BE2C (cell line): Measurements from ENCODE around the gene RTF2.

Experiments
- DNase-seq: peaks from one replicate; pipeline ENCODE4 v3.0.0-alpha.2; 2020
- H3K27me3 ChIP-seq: fragments of 250-450 bp; sonication (Bioruptor Pico); 2 replicates; pipeline ENCODE4 v1.5.1; 2020; ENCODE audit warnings: mild to moderate bottlenecking
- H3K36me3 ChIP-seq: fragments of 250-450 bp; sonication (Bioruptor Pico); 2 replicates; pipeline ENCODE4 v1.5.1; 2020; ENCODE audit warnings: mild to moderate bottlenecking
- H3K4me1 ChIP-seq: fragments of 250-450 bp; sonication (Bioruptor Pico); 2 replicates; pipeline ENCODE4 v1.5.1; 2020
- H3K4me3 ChIP-seq: 2 replicates; pipeline ENCODE4 v1.5.1; 2011; ENCODE audit warnings: low read depth, low read length
- H3K9me3 ChIP-seq: fragments of 250-450 bp; sonication (Bioruptor Pico); 2 replicates; pipeline ENCODE4 v1.5.1; 2020
- CTCF ChIP-seq: IDR thresholded peaks from 2 replicates; pipeline ENCODE4 v1.5.1; 2012; ENCODE audit warnings: mild to moderate bottlenecking, low read depth, low read length

The RTF2 gene

DNA sequence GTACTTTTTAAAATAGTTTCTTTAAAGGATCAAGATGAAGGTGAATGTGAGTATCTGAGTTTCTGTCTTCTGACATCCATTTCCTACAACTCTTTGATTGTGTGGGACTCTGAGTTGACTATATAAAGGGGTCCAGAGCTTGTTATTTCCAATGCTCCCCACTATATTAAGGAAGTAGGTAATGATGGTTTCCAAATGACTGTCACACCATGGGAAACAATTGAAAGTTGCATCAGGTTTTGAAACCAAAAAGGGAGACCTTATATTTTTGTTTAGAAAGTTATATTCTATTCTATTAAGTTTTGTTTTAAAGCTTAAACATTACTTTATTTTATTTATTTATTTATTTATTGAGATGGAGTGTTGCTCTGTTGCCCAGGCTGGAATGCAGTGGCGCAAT, 45.2 kb upstream of the RTF2 start:
- Histone ChIP-seq H3K36me3 (no peaks in the 10 kb centered on the region), H3K4me1 (no peaks in the 10 kb centered on the region), H3K9me3 (no peaks in the 10 kb centered on the region), H3K4me3 (no peak overlapping the region), H3K27me3 (0 out of 2 replicates have a peak, but pooled peaks cover 4% of the 10 kb centered on the region)
- no peak for DNase-seq
- TF ChIP-seq CTCF, result no peak

DNA sequence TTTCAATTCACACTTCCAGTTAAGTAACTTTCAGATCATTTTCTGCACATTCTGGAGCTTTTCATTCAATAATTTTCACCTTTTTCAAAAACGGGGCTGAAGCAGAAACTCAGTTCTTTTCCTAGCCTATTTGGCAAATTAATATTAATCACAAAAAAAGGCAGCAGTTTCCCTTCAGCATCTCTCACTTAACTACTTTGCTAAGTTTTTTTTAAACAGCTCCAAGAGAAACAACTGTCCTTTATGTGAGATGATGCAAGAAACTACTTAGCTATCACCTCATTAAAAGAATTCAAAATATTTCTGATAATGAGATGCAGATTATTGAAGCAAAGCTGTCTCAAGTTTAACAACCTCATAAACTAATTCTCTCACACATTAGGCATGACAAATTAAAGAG, 44.5 kb upstream of the RTF2 start:
- Histone ChIP-seq H3K4me3 (no peak overlapping the region), H3K9me3 (no peaks in the 10 kb centered on the region), H3K4me1 (no peaks in the 10 kb centered on the region), H3K27me3 (0 out of 2 replicates have a peak, but pooled peaks cover 4% of the 10 kb centered on the region), H3K36me3 (no peaks in the 10 kb centered on the region)
- no peak for DNase-seq
- TF ChIP-seq CTCF, result no peak

GRCh38 chr20:56424931-56425330, 43.5 kb upstream of the RTF2 start:
- Histone ChIP-seq H3K9me3 (no peaks in the 10 kb centered on the region; the same call in 1 of the 2 replicates), H3K4me1 (no peaks in the 10 kb centered on the region), H3K36me3 (no peaks in the 10 kb centered on the region), H3K27me3 (0 out of 2 replicates have a peak, but pooled peaks cover 4% of the 10 kb centered on the region), H3K4me3 (no peak overlapping the region)
- DNase-seq, result no peak
- TF ChIP-seq CTCF, result no peak

DNA sequence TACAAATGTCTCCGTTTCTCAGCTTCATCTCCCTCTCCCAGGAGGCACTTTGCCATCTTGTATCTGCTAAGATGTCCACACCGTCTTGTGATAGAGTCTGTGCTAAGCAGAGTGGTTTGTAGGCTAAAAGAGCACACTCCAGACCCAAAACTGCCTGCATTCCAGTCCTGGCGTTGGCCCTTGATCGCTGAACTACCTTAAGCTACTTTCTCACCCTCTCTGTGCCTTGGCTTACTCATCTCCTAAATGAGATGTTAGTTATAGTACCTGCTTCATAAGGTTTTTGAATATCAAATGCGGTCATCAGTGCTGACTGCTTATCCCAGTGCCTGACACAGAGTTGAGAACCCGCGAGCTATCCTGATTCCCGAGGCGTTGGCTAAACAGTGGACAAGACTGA, 42.4 kb upstream of the RTF2 start:
- no peaks in the 10 kb centered on the region; the same call in 1 of the 2 replicates for H3K9me3 ChIP-seq

DNA sequence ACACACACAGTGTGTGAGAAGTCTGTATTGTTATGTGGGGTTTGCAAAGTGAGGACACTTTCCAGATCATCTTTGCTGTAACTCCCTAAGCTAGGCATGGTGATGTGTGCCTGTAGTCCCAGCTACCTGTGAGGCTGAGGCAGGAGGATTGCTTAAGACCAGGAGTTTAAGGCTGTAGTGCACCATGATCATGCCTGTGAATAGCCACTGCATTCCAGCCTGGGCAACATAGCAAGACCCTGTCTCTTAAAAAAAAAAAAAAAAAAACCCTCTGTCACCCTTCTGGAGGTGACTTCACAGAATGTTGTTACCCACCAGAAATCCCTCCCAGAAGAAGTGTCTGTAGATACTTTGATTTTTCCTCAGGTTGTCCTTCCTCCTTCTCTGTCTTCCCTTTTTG, 41.5 kb upstream of the RTF2 start:
- 0 out of 2 replicates have a peak, but pooled peaks cover 4% of the 10 kb centered on the region for H3K27me3 ChIP-seq
- H3K4me1 ChIP-seq, result no peaks in the 10 kb centered on the region
- no peak for TF ChIP-seq CTCF
- no peak overlapping the region for H3K4me3 ChIP-seq
- no peak for DNase-seq
- H3K36me3 ChIP-seq, result no peaks in the 10 kb centered on the region
- H3K9me3 ChIP-seq, result no peaks in the 10 kb centered on the region; the same call in 1 of the 2 replicates

More for the DNA sequence above, 42.4 kb upstream of the RTF2 start:
- no peak for DNase-seq
- Histone ChIP-seq H3K4me3 (no peak overlapping the region), H3K36me3 (no peaks in the 10 kb centered on the region), H3K27me3 (0 out of 2 replicates have a peak, but pooled peaks cover 4% of the 10 kb centered on the region), H3K4me1 (no peaks in the 10 kb centered on the region)
- TF ChIP-seq CTCF, result no peak

- DNase-seq, result no peak
- Histone ChIP-seq H3K4me1 (no peaks in the 10 kb centered on the region), H3K27me3 (0 out of 2 replicates have a peak, but pooled peaks cover 4% of the 10 kb centered on the region), H3K36me3 (no peaks in the 10 kb centered on the region), H3K9me3 (no peaks in the 10 kb centered on the region; the same call in 1 of the 2 replicates), H3K4me3 (no peak overlapping the region)
- TF ChIP-seq CTCF, result no peak
Observed at GRCh38 chr20:56427797-56428196, 40.6 kb upstream of the RTF2 start.
